K562 (cell line): ENCODE results near the gene ERICH6. TPM values are rescaled to one million over a fixed set of nuclear protein-coding genes. Genes with fewer than 3 reads are reported as not detected.

ENCODE experiments used
- ATAC-seq: fragments of 200-7000 bp; cut with Tn5 transposase; 3 replicates; pipeline ENCODE4 v1.9.1; 2020; ENCODE audit warnings: moderate library complexity
- BruUV-seq: library from RNA; stranded (reverse); fragments of 400-500 nt; replicated peaks from 2 replicates; lab custom pipeline; 2021; lab: Mats Ljungman, UMichigan
- CTCF ChIA-PET: fragments of 300-600 bp; formaldehyde crosslinking; extraction: SDS; loops from one replicate; lab custom pipeline; 2021; ENCODE audit warnings: low intra/inter-chr PET ratio; lab: Yijun Ruan, JAX
- POLR2A ChIA-PET: fragments of 300-600, 350-650 bp; sonication (Branson Sonifier 250); formaldehyde crosslinking; extraction: SDS; loops from one replicate; lab custom pipeline; 2021; ENCODE audit warnings: antibody characterized with exemption, inconsistent platforms; lab: Yijun Ruan, JAX
- DNase-seq, 4 experiments: peaks; one replicate each; pipeline versions ENCODE4 v3.0.0 to v3.0.0-alpha.2; 2011 to 2018; ENCODE audit warnings: low spot score in 3 of 4, mixed read lengths in 3 of 4; ENCODE audit errors: extremely low read depth in 1 of 4
- FAIRE-seq: peaks from 2 replicates; lab custom pipeline; 2011; peaks lifted over from hg19 to GRCh38; lab: Jason Lieb, UNC
- H2AFZ ChIP-seq: 2 replicates; pipeline ENCODE4 v1.6.0; 2011; ENCODE audit warnings: low read depth, low read length, control low read depth, inconsistent platforms
- H3K27ac ChIP-seq: fragments of 200-600 bp; 3 replicates; pipeline ENCODE4 v1.8.0; 2011; ENCODE audit warnings: low read depth, mild to moderate bottlenecking, control low read depth, inconsistent platforms, low read length, moderate library complexity, mixed read lengths; ENCODE audit errors: extremely low read depth
- H3K27me3 ChIP-seq, 2 experiments: fragments of 300-600 bp in 1 of 2; 2 replicates in 1 of 2; 3 replicates in 1 of 2; pipeline versions ENCODE4 v1.6.0 to v1.8.0; 2011; ENCODE audit warnings: inconsistent platforms in 2 of 2, low read length in 2 of 2, mild to moderate bottlenecking in 1 of 2, mixed read lengths in 1 of 2, moderate library complexity in 1 of 2; ENCODE audit not compliant: control insufficient read depth in 2 of 2, insufficient read depth in 2 of 2
- H3K36me3 ChIP-seq: fragments of 300-600 bp; 3 replicates; pipeline ENCODE4 v1.8.0; 2011; ENCODE audit warnings: mild to moderate bottlenecking, low read length, inconsistent platforms; ENCODE audit not compliant: control insufficient read depth, insufficient read depth
- H3K4me1 ChIP-seq, 2 experiments: fragments of 200-600 bp in 1 of 2; replicated peaks in 1 of 2; 2 replicates in 1 of 2; 3 replicates in 1 of 2; pipeline versions ENCODE4 v1.5.1 to v1.8.0; 2011; ENCODE audit warnings: inconsistent platforms in 2 of 2, low read length in 2 of 2, mild to moderate bottlenecking in 1 of 2, mixed read lengths in 1 of 2, moderate library complexity in 1 of 2; ENCODE audit not compliant: control insufficient read depth in 2 of 2, insufficient read depth in 2 of 2
- H3K4me2 ChIP-seq: 2 replicates; pipeline ENCODE4 v1.6.1; 2011; ENCODE audit warnings: low read length, control low read depth, inconsistent platforms, mixed read lengths; ENCODE audit not compliant: insufficient read depth
- H3K4me3 ChIP-seq: fragments of 200-600 bp; sonication (generic), shearing (Covaris generic); 2 replicates; pipeline ENCODE4 v1.5.1; 2016; ENCODE audit warnings: control low read depth, inconsistent platforms
- H3K79me2 ChIP-seq: fragments of 200-600 bp; 3 replicates; pipeline ENCODE4 v1.8.0; 2011; ENCODE audit warnings: low read length, inconsistent platforms; ENCODE audit not compliant: control insufficient read depth, insufficient read depth
- H3K9ac ChIP-seq, 2 experiments: 2 replicates each; pipeline versions ENCODE4 v1.6.0 to v1.6.1; 2011; ENCODE audit warnings: low read depth in 2 of 2, low read length in 2 of 2, control low read depth in 1 of 2, inconsistent platforms in 1 of 2, mild to moderate bottlenecking in 1 of 2, mixed read lengths in 1 of 2; ENCODE audit not compliant: insufficient read depth in 1 of 2
- H3K9me1 ChIP-seq: one replicate; pipeline ENCODE4 v1.6.0; 2011; ENCODE audit warnings: inconsistent platforms, mild to moderate bottlenecking, low read length, moderate library complexity; ENCODE audit not compliant: control insufficient read depth, insufficient read depth
- H3K9me3 ChIP-seq: replicated peaks from 2 replicates; pipeline ENCODE4 v1.5.1; 2011; ENCODE audit warnings: low read depth, low read length, inconsistent platforms; ENCODE audit not compliant: control insufficient read depth, insufficient read depth
- H4K20me1 ChIP-seq: replicated peaks from 2 replicates; pipeline ENCODE4 v1.6.1; 2011; ENCODE audit warnings: low read length, inconsistent platforms, mixed read lengths; ENCODE audit not compliant: control insufficient read depth, insufficient read depth
- CBX3 ChIP-seq, 2 experiments: IDR thresholded peaks; 1 replicate in 1 of 2; 2 replicates in 1 of 2; pipeline ENCODE4 v1.6.1; 2012; ENCODE audit warnings: inconsistent platforms in 2 of 2, low read length in 2 of 2, borderline replicate concordance in 1 of 2, control low read depth in 1 of 2
- CHCHD3 ChIP-seq: fragments of 250-450 bp; sonication (Bioruptor Pico); IDR thresholded peaks from 2 replicates; pipeline ENCODE4 v2.1.2; 2022; ENCODE audit warnings: mild to moderate bottlenecking
- HDAC2 ChIP-seq: fragments of 450-650 bp; IDR thresholded peaks from 2 replicates; pipeline ENCODE4 v1.6.1; 2016; ENCODE audit warnings: mild to moderate bottlenecking
- HDAC3 ChIP-seq: fragments of 450-650 bp; IDR thresholded peaks from 2 replicates; pipeline ENCODE4 v1.6.1; 2018; ENCODE audit warnings: borderline replicate concordance, mild to moderate bottlenecking, moderate library complexity; ENCODE audit not compliant: partially characterized antibody
- L3MBTL2 ChIP-seq: fragments of 450-650 bp; IDR thresholded peaks from 2 replicates; pipeline ENCODE4 v1.6.1; 2016; ENCODE audit warnings: mild to moderate bottlenecking, moderate library complexity
- NFATC3 ChIP-seq: fragments of 450-650 bp; IDR thresholded peaks from 2 replicates; pipeline ENCODE4 v1.6.1; 2017; ENCODE audit warnings: mild to moderate bottlenecking
- TAF9B ChIP-seq: fragments of 450-650 bp; IDR thresholded peaks from 2 replicates; pipeline ENCODE4 v1.6.1; 2018; ENCODE audit warnings: mild to moderate bottlenecking; ENCODE audit not compliant: partially characterized antibody
- XRCC3 ChIP-seq: fragments of 450-650 bp; IDR thresholded peaks from 2 replicates; pipeline ENCODE4 v1.6.1; 2017; ENCODE audit warnings: mild to moderate bottlenecking, moderate library complexity
- ZC3H11A ChIP-seq: IDR thresholded peaks from 2 replicates; pipeline ENCODE4 v1.6.1; 2012; ENCODE audit warnings: low read depth, low read length, improper control_type of control experiment
- ZFX ChIP-seq: sonication (generic); formaldehyde crosslinking; IDR thresholded peaks from 2 replicates; pipeline ENCODE4 v1.8.0; 2022; ENCODE audit warnings: mild to moderate bottlenecking, missing genetic modification reagents, moderate library complexity
- ZHX1 ChIP-seq: fragments of 150-350 bp; conservative IDR thresholded peaks from 2 replicates; pipeline ENCODE4 v1.6.1; 2014; ENCODE audit warnings: low read length
- ZNF354B ChIP-seq: fragments of 250-450 bp; sonication (Bioruptor Pico); IDR thresholded peaks from 2 replicates; pipeline ENCODE4 v1.4.0; 2020
- ZNF507 ChIP-seq: conservative IDR thresholded peaks from 2 replicates; pipeline ENCODE4 v1.6.1; 2017; ENCODE audit warnings: missing genetic modification characterization, missing compliant biosample characterization
- ZNF785 ChIP-seq: fragments of 250-450 bp; sonication (Bioruptor Pico); IDR thresholded peaks from 2 replicates; pipeline ENCODE4 v1.4.0; 2020; ENCODE audit warnings: mild to moderate bottlenecking
- WGBS: fragments of 100-300 bp; shearing (Covaris generic); methylation state at CpG from one replicate; pipeline ENCODE4 v1.1.6; 2016; ENCODE audit warnings: low coverage, mixed read lengths; ENCODE audit not compliant: insufficient coverage; ENCODE audit errors: missing lambda C conversion rate; 5-methylcytosine and 5-hydroxymethylcytosine counted together
- in situ Hi-C: fragments of 300-500 bp; cut with MboI; formaldehyde crosslinking; loops from 4 replicates; pipeline ENCODE4 v1.15.0; 2018; ENCODE audit warnings: inconsistent platforms, mixed read lengths
- intact Hi-C: fragments of 100-400 bp; cut with micrococcal nuclease; formaldehyde crosslinking; loops from 2 replicates; pipeline ENCODE4 v1.14.2; 2022
- polyA plus RNA-seq, 8 experiments: library from polyadenylated mRNA; depleted of rRNA in 4 of 8; stranded (reverse) in 5 of 8; unstranded in 3 of 8; fragments of >200 nt; fragmentation: Nextera tagmentation in 2 of 8; fragmentation: Illumina TruSeq in 1 of 8; extraction: Ambion mirVana in 2 of 8; extraction: Trizol in 1 of 8; gene quantifications; 2 replicates each; pipeline versions ENCODE4 v1.2.1 to v1.2.3, GENCODE V29; 2011 to 2014; ENCODE audit warnings: inconsistent platforms in 1 of 8, missing spikeins in 1 of 8
- total RNA-seq, 7 experiments: library from RNA; depleted of rRNA in 6 of 7; stranded (reverse); fragments of >200 nt in 6 of 7; fragmentation: Illumina TruSeq in 2 of 7; extraction: Trizol in 2 of 7; gene quantifications; 2 replicates each; pipeline versions ENCODE4 v1.2.1 to v1.2.3, GENCODE V29; 2011 to 2021; ENCODE audit warnings: low replicate concordance in 1 of 7

The ERICH6 gene
- total and polyA plus RNA-seq, 9 of the 15 experiments (the other 6 are each of a cell fraction or from before 2014, with no cell fraction given) = not detected

- 46% methylated on average over 2 of the region's 2 CpGs for WGBS
- H3K9me1 ChIP-seq = no peaks in the 10 kb centered on the region
- FAIRE-seq (no peak), ATAC-seq (no peak), DNase-seq (no peak)
- H3K9ac ChIP-seq = peak overlapping the region in 1 of 2 experiments; percentile 18; a peak in 1 of 4 replicates
- H3K4me3 ChIP-seq = no peak overlapping the region
- peaks cover 29 to 74% of the 10 kb centered on the region in 2 experiments for H3K4me1 ChIP-seq
- no peak overlapping the region for H2AFZ ChIP-seq
- no peak overlapping the region for H3K27ac ChIP-seq
- no peaks in the 10 kb centered on the region for H4K20me1 ChIP-seq
- no peaks in the 10 kb centered on the region for H3K9me3 ChIP-seq
- in situ Hi-C loops = no loop called here
- POLR2A ChIA-PET = interaction anchor here (0.7 to 1.3 kb wide), 2 partner anchors 10 to 24 kb away, joined by 3 read pairs; no protein-coding TSS in a partner anchor
- H3K79me2 ChIP-seq = peaks cover 8% of the 10 kb centered on the region; the same call in 2 of the 3 replicates
- CTCF ChIA-PET = no interaction called here
- intact Hi-C loops = no loop called here
- no peak for TF ChIP-seq ZC3H11A
- TF ChIP-seq ZFX (CRISPR knock-in tag) = no peak
- no peak for TF ChIP-seq CHCHD3
- no peak for TF ChIP-seq ZNF785 (CRISPR knock-in tag)
- no peak for TF ChIP-seq L3MBTL2
- TF ChIP-seq ZNF354B = no peak
- TF ChIP-seq ZNF507 = no peak
- TF ChIP-seq XRCC3 = no peak
- no peak for TF ChIP-seq HDAC2
- no peak for TF ChIP-seq ZHX1
- no peak for TF ChIP-seq HDAC3
- TF ChIP-seq CBX3 (IDR thresholded peaks at IDR 0.05; ENCODE audit: borderline replicate concordance in 1 of 2, low read length in 2 of 2) = no peak
- TF ChIP-seq TAF9B = no peak
- no peak for TF ChIP-seq NFATC3
- H3K36me3 ChIP-seq = peaks cover 7% of the 10 kb centered on the region; the same call in 2 of the 3 replicates
- H3K4me2 ChIP-seq = no peak overlapping the region
- no peaks in the 10 kb centered on the region for H3K27me3 ChIP-seq
- no TSS peak for BruUV-seq
Measured at GRCh38 chr3:150736316-150736719, 32.6 kb upstream of the ERICH6 start.
